ENCODE data around the gene PDHA2.
"Not testable (repeated sequence)": the region's sequence is repeated elsewhere in the genome, so short reads cannot be mapped to it uniquely, and the experiment has no call there.

- TF ChIP-seq, protein P1, sequence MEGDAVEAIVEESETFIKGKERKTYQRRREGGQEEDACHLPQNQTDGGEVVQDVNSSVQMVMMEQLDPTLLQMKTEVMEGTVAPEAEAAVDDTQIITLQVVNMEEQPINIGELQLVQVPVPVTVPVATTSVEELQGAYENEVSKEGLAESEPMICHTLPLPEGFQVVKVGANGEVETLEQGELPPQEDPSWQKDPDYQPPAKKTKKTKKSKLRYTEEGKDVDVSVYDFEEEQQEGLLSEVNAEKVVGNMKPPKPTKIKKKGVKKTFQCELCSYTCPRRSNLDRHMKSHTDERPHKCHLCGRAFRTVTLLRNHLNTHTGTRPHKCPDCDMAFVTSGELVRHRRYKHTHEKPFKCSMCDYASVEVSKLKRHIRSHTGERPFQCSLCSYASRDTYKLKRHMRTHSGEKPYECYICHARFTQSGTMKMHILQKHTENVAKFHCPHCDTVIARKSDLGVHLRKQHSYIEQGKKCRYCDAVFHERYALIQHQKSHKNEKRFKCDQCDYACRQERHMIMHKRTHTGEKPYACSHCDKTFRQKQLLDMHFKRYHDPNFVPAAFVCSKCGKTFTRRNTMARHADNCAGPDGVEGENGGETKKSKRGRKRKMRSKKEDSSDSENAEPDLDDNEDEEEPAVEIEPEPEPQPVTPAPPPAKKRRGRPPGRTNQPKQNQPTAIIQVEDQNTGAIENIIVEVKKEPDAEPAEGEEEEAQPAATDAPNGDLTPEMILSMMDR (IDR thresholded peaks at IDR 0.05 in 2 of 3, conservative IDR thresholded peaks at IDR 0.05 in 1 of 3; ENCODE audit: borderline replicate concordance in 1 of 3, insufficient read depth in 1 of 3, low read depth in 2 of 3, low read length in 2 of 3): not testable (repeated sequence)
- TF ChIP-seq POLR2A (IDR thresholded peaks at IDR 0.05; ENCODE audit: borderline replicate concordance, extremely low read depth, insufficient read depth, insufficient read length); CEBPB (IDR thresholded peaks at IDR 0.05; ENCODE audit: low read depth); SP1 (IDR thresholded peaks at IDR 0.05; ENCODE audit: low read depth); RAD21 (IDR thresholded peaks at IDR 0.05; ENCODE audit: low read depth); EZH2phosphoT487 (IDR thresholded peaks at IDR 0.05; ENCODE audit: borderline replicate concordance); JUND (IDR thresholded peaks at IDR 0.05); EZH2 (IDR thresholded peaks at IDR 0.05); EGR1 (IDR thresholded peaks at IDR 0.05; ENCODE audit: low read depth): not testable (repeated sequence)
- TF ChIP-seq, protein P2, sequence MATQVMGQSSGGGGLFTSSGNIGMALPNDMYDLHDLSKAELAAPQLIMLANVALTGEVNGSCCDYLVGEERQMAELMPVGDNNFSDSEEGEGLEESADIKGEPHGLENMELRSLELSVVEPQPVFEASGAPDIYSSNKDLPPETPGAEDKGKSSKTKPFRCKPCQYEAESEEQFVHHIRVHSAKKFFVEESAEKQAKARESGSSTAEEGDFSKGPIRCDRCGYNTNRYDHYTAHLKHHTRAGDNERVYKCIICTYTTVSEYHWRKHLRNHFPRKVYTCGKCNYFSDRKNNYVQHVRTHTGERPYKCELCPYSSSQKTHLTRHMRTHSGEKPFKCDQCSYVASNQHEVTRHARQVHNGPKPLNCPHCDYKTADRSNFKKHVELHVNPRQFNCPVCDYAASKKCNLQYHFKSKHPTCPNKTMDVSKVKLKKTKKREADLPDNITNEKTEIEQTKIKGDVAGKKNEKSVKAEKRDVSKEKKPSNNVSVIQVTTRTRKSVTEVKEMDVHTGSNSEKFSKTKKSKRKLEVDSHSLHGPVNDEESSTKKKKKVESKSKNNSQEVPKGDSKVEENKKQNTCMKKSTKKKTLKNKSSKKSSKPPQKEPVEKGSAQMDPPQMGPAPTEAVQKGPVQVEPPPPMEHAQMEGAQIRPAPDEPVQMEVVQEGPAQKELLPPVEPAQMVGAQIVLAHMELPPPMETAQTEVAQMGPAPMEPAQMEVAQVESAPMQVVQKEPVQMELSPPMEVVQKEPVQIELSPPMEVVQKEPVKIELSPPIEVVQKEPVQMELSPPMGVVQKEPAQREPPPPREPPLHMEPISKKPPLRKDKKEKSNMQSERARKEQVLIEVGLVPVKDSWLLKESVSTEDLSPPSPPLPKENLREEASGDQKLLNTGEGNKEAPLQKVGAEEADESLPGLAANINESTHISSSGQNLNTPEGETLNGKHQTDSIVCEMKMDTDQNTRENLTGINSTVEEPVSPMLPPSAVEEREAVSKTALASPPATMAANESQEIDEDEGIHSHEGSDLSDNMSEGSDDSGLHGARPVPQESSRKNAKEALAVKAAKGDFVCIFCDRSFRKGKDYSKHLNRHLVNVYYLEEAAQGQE (IDR thresholded peaks at IDR 0.05; ENCODE audit: low read depth): not testable (repeated sequence)
- TF ChIP-seq, protein P3, sequence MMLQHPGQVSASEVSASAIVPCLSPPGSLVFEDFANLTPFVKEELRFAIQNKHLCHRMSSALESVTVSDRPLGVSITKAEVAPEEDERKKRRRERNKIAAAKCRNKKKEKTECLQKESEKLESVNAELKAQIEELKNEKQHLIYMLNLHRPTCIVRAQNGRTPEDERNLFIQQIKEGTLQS (IDR thresholded peaks at IDR 0.05): not testable (repeated sequence)
- TF ChIP-seq, protein P4, sequence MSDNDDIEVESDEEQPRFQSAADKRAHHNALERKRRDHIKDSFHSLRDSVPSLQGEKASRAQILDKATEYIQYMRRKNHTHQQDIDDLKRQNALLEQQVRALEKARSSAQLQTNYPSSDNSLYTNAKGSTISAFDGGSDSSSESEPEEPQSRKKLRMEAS (IDR thresholded peaks at IDR 0.05): not testable (repeated sequence)
Observed at GRCh38 chr4:95869414-95869813, 29.5 kb downstream of the PDHA2 start.

Measured in HCT116 (cell line).